Measurements from ENCODE around the gene F2RL2.
A peak's percentile ranks its signal among the peaks of the same experiment; 100 is the strongest.
"Not testable (repeated sequence)": the region's sequence is repeated elsewhere in the genome, so short reads cannot be mapped to it uniquely, and the experiment has no call there.

F2RL2 gene

DNA sequence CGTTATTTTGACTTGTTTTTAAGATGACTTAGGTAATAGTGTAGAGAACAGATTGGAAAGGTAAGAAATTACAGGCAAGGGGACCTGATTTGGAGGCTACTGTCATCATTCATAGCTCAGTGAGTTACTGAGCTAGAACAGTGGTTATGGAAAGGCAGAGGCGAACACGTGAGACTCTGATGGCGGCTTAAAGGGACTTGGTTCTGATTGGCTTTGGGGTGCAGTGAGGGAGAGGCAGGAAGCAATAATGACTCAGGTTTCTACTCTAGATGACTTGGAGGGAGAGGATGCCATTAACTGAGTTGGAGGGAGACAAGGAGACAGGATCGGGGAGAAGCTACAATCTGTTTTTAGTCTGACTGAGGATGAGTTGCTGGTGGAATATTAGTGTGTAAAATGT is 3.0 kb downstream of the F2RL2 start:
- no peaks in the 10 kb centered on the region for H3K9me3 ChIP-seq (ENCODE audit: control insufficient read depth, low read length)
- H3K4me3 ChIP-seq (ENCODE audit: low read length): no peak overlapping the region

DNA sequence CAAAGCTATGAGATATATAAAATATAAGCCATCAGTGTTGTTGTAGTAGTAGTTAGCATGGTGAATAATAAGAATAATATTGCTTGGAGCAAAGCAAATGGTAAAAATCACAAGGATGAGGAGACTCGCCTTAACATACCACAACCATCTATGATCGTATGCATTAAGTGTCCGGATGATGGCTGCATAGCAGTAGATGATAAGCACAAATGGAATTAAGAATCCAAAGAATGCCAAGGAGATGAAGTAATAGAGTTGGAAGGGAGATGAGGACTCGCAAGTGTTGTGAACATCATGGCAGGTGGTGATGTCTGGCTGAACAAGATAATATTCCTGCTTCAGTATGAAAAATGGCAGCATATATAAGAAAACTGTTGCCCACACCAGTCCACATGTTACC is 5.5 kb downstream of the F2RL2 start:
- Histone ChIP-seq H3K36me3 (ENCODE audit: control insufficient read depth, insufficient read depth, low read length, severe bottlenecking) (no peaks in the 10 kb centered on the region), H3K9me3 (ENCODE audit: control insufficient read depth, low read length) (no peaks in the 10 kb centered on the region), H3K9ac (ENCODE audit: low read length) (no peak overlapping the region)

More for the DNA sequence above, 3.0 kb downstream of the F2RL2 start:
- H3K36me3 ChIP-seq (ENCODE audit: control insufficient read depth, insufficient read depth, low read length, severe bottlenecking): no peaks in the 10 kb centered on the region
- DNase-seq (ENCODE audit: low read depth): peak; percentile 16
- no peak overlapping the region for H3K9ac ChIP-seq (ENCODE audit: low read length)
- no peaks in the 10 kb centered on the region for H3K27me3 ChIP-seq (replicated peaks; ENCODE audit: control insufficient read depth, insufficient read depth, low read length)
- peaks cover 4% of the 10 kb centered on the region for H3K4me1 ChIP-seq (ENCODE audit: control insufficient read depth, insufficient read depth, low read length)

DNA sequence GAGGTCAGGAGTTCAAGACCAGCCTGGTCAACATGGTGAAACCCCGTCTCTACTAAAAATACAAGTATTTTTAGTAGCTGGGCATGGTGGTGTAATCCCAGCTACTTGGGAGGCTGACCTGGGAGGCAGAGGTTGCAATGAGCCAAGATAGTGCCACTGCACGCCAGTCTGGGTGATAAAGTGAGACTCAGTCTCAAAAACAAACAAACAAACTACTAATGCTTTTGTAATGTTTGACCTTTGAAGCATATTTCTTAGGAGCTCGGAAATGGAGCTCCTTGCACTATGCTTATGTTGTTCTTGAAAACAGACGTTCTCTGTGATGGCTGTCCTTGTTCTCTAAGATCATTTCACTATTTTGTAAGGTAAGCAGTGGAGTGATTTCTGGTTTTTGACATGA is 6.0 kb downstream of the F2RL2 start:
- no peaks in the 10 kb centered on the region for H3K36me3 ChIP-seq (ENCODE audit: control insufficient read depth, insufficient read depth, low read length, severe bottlenecking)
- H3K4me3 ChIP-seq (ENCODE audit: low read length): no peak overlapping the region
- no peaks in the 10 kb centered on the region for H3K4me1 ChIP-seq (ENCODE audit: control insufficient read depth, insufficient read depth, low read length)
- no peaks in the 10 kb centered on the region for H3K9me3 ChIP-seq (ENCODE audit: control insufficient read depth, low read length)
- DNase-seq (ENCODE audit: low read depth): peak; percentile 14
- H3K27me3 ChIP-seq (replicated peaks; ENCODE audit: control insufficient read depth, insufficient read depth, low read length): no peaks in the 10 kb centered on the region
- no peak overlapping the region for H3K9ac ChIP-seq (ENCODE audit: low read length)

More for the DNA sequence above, 5.5 kb downstream of the F2RL2 start:
- Histone ChIP-seq H3K27me3 (replicated peaks; ENCODE audit: control insufficient read depth, insufficient read depth, low read length) (no peaks in the 10 kb centered on the region), H3K4me3 (ENCODE audit: low read length) (no peak overlapping the region), H3K4me1 (ENCODE audit: control insufficient read depth, insufficient read depth, low read length) (no peaks in the 10 kb centered on the region)
- peak; percentile 58 for DNase-seq (ENCODE audit: low read depth)

DNA sequence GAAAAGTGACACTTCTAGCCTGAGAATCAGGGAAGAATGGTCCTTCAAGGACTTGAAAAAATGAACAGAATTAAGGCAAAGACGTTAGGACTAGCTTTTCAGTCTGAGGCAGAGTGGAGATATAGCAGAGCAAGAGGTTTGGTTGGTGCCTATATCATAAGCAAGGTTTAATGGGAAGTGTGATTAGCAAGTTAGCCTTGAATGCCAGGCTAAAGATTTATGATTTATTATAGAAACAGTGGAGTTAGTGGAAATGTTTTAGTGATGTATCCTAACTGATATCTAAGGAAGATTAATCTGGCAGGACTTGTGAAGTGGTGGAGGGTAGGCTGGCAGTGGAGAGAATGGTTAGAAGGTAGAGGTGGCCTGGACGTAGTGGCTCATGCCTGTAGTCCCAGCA is 7.0 kb downstream of the F2RL2 start:
- DNase-seq (ENCODE audit: low read depth): no peak
- H3K4me3 ChIP-seq (ENCODE audit: low read length): no peak overlapping the region

DNA sequence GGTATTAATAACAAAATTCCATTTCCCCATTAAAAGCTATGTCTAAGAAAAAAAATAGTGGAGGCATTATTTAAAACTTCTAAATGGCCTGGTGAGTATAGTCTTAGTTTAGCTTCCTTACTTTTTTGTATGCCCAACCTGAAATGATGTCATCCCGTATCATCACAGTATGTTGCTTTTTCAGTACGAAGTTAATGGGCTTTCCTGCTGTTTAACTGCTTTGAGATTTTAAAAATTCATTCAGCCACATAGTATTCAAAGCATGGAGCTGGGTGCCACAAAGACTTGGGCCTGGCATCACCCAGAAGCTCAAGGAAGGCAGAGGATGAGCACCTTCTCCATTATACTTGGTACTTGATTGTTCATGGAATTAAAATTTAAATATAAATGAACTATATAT is 7.4 kb downstream of the F2RL2 start:
- Histone ChIP-seq H3K36me3 (ENCODE audit: control insufficient read depth, insufficient read depth, low read length, severe bottlenecking) (no peaks in the 10 kb centered on the region), H3K9ac (ENCODE audit: low read length) (no peak overlapping the region), H3K4me1 (ENCODE audit: control insufficient read depth, insufficient read depth, low read length) (no peaks in the 10 kb centered on the region), H3K9me3 (ENCODE audit: control insufficient read depth, low read length) (no peaks in the 10 kb centered on the region), H3K27me3 (replicated peaks; ENCODE audit: control insufficient read depth, insufficient read depth, low read length) (no peaks in the 10 kb centered on the region), H3K4me3 (ENCODE audit: low read length) (no peak overlapping the region)
- DNase-seq (ENCODE audit: low read depth): no peak

More for the DNA sequence above, 7.0 kb downstream of the F2RL2 start:
- H3K9ac ChIP-seq (ENCODE audit: low read length): no peak overlapping the region
- no peaks in the 10 kb centered on the region for H3K4me1 ChIP-seq (ENCODE audit: control insufficient read depth, insufficient read depth, low read length)
- H3K27me3 ChIP-seq (replicated peaks; ENCODE audit: control insufficient read depth, insufficient read depth, low read length): no peaks in the 10 kb centered on the region
- no peaks in the 10 kb centered on the region for H3K9me3 ChIP-seq (ENCODE audit: control insufficient read depth, low read length)
- no peaks in the 10 kb centered on the region for H3K36me3 ChIP-seq (ENCODE audit: control insufficient read depth, insufficient read depth, low read length, severe bottlenecking)

DNA sequence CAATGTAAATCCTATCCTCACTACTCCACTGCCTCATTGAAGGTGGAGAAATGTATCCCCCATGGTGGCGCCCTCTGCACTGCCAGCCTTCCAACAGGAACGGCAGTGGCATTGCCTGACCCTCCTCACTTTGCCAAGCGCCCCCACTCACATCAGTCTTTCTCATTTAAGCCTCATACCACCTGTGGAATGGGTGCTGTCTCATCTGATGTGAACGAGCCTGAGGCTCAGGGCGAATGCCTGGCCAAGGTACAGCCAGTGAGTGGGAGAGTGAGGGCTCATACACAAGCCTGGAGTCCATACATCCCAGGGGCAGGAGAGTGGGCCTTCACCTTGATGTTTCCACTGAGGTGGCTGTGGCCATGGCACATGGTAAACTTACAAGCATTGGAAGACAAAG is 10.3 kb downstream of the F2RL2 start:
- Histone ChIP-seq H3K4me1 (ENCODE audit: control insufficient read depth, insufficient read depth, low read length) (no peaks in the 10 kb centered on the region), H3K36me3 (ENCODE audit: control insufficient read depth, insufficient read depth, low read length, severe bottlenecking) (no peaks in the 10 kb centered on the region), H3K4me3 (ENCODE audit: low read length) (no peak overlapping the region), H3K9me3 (ENCODE audit: control insufficient read depth, low read length) (no peaks in the 10 kb centered on the region), H3K9ac (ENCODE audit: low read length) (no peak overlapping the region), H3K27me3 (replicated peaks; ENCODE audit: control insufficient read depth, insufficient read depth, low read length) (no peaks in the 10 kb centered on the region)
- no peak for DNase-seq (ENCODE audit: low read depth)

DNA sequence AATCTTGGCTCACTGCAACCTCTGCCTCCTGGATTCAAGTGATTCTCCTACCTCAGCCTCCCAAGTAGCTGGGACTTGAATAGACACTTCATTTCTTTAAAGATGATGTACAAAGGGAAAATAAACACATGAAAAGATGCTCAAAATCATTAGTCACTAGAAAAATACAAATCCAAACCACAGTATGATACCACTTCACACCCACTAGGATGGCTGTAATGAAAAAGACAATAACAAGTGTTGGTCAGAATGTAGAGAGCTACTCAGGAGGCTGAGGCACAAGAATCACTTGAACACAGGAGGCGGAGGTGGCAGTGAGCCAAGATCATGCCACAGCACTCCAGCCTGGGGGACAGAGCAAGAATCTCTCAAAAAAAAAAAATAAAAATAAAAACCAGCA is 13.0 kb downstream of the F2RL2 start:
- no peak overlapping the region for H3K4me3 ChIP-seq (ENCODE audit: low read length)
- no peaks in the 10 kb centered on the region for H3K36me3 ChIP-seq (ENCODE audit: control insufficient read depth, insufficient read depth, low read length, severe bottlenecking)
- H3K9me3 ChIP-seq (ENCODE audit: control insufficient read depth, low read length): no peaks in the 10 kb centered on the region
- H3K4me1 ChIP-seq (ENCODE audit: control insufficient read depth, insufficient read depth, low read length): peaks cover 14% of the 10 kb centered on the region
- no peak overlapping the region for H3K9ac ChIP-seq (ENCODE audit: low read length)
- no peak for DNase-seq (ENCODE audit: low read depth)
- no peaks in the 10 kb centered on the region for H3K27me3 ChIP-seq (replicated peaks; ENCODE audit: control insufficient read depth, insufficient read depth, low read length)

DNA sequence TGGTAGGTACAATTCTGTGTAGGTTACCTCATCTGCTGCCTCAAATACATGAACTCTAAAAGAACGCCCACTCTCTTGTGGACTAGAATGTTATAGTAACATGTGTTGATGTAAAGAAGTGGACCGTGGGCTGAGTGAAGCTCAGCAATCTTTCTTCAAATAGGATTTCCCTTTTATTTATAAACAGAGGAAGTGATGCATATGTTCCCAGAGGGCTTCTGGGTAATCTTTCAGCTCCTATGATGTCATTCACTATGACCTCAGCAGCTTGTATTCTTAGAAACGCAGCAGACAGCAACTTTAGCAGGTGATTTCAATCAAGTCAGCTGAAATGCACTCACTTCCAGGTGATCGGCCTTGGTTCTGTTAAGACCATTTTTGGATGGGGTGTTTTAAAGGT is 14.4 kb downstream of the F2RL2 start:
- Histone ChIP-seq H3K36me3 (ENCODE audit: control insufficient read depth, insufficient read depth, low read length, severe bottlenecking) (no peaks in the 10 kb centered on the region), H3K27me3 (replicated peaks; ENCODE audit: control insufficient read depth, insufficient read depth, low read length) (no peaks in the 10 kb centered on the region), H3K9me3 (ENCODE audit: control insufficient read depth, low read length) (no peaks in the 10 kb centered on the region), H3K4me3 (ENCODE audit: low read length) (no peak overlapping the region), H3K9ac (ENCODE audit: low read length) (no peak overlapping the region), H3K4me1 (ENCODE audit: control insufficient read depth, insufficient read depth, low read length) (peaks cover 22% of the 10 kb centered on the region)
- DNase-seq (ENCODE audit: low read depth): peak; percentile 31

DNA sequence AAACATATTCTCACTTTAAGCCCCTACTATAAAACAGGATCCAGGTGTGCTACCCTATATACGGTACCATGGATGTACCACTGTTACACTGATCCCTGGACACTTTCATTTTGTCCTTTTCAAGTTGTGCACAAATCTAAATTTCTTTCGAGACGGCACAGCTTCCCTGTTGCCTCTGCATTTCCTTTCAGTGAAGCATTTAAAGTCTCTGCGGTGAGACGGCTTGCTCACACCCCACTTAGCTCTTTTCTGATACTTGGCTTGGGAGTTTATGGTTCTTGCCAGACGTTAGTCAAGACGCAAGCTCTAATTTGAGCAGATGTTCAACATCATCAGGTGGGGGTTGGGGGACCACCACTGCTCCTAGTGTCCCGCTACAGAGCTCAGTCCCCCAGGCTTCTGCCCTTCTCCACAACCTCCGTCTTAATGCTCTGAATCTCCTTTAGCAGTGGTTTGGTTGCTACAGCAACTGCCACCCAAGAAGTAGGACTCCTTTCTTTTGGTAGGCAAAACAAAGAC is 15.8 kb downstream of the F2RL2 start:
- Histone ChIP-seq H3K36me3 (ENCODE audit: control insufficient read depth, insufficient read depth, low read length, severe bottlenecking) (no peaks in the 10 kb centered on the region), H3K4me3 (ENCODE audit: low read length) (peak overlapping the region; percentile 35), H3K9me3 (ENCODE audit: control insufficient read depth, low read length) (no peaks in the 10 kb centered on the region), H3K9ac (ENCODE audit: low read length) (no peak overlapping the region), H3K27me3 (replicated peaks; ENCODE audit: control insufficient read depth, insufficient read depth, low read length) (no peaks in the 10 kb centered on the region), H3K4me1 (ENCODE audit: control insufficient read depth, insufficient read depth, low read length) (peaks cover 22% of the 10 kb centered on the region)
- peak; percentile 53 for DNase-seq (ENCODE audit: low read depth)

DNA sequence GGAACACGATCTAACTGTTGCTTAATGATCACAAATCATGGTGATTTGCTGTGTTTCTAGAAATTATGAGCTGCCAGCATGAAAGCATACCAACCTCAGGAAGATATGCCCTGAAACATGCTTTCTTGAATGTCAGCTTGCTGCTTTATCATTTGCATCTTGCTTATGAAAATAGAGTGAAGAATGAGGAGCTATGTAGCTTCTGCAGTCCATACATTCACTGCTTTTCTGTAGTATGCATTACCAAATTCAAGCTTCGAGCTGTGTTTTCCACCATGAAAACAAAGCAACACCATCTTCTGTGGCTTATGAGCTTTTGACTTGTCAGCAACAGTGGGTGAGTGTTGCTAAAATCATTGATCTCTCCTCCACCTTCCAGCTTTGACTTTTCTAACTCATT is 16.5 kb downstream of the F2RL2 start:
- H3K9ac ChIP-seq (ENCODE audit: low read length): no peak overlapping the region
- DNase-seq (ENCODE audit: low read depth): peak; percentile 24
- no peaks in the 10 kb centered on the region for H3K36me3 ChIP-seq (ENCODE audit: control insufficient read depth, insufficient read depth, low read length, severe bottlenecking)
- peaks cover 22% of the 10 kb centered on the region for H3K4me1 ChIP-seq (ENCODE audit: control insufficient read depth, insufficient read depth, low read length)
- H3K9me3 ChIP-seq (ENCODE audit: control insufficient read depth, low read length): no peaks in the 10 kb centered on the region
- peak overlapping the region; percentile 35 for H3K4me3 ChIP-seq (ENCODE audit: low read length)
- H3K27me3 ChIP-seq (replicated peaks; ENCODE audit: control insufficient read depth, insufficient read depth, low read length): no peaks in the 10 kb centered on the region

DNA sequence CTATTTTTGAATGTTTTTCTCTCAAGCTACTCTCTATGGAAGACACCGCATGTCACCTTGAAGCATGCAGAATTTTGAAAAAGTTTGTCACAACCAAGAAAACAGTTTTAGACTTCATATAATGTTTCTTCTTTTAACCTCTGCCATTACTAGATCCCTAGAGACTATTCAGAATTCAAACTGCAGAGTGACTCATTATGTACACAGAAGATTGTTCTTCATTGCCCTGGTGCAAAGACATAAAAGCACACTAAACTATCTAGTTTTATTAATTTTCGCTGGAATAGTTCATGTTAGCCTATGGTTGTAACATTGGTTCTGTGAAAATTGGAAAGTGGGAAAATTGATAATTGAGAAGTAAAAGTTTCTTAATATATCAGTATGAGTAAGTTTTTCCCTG is 18.4 kb downstream of the F2RL2 start:
- no peak overlapping the region for H3K9ac ChIP-seq (ENCODE audit: low read length)
- no peaks in the 10 kb centered on the region for H3K27me3 ChIP-seq (replicated peaks; ENCODE audit: control insufficient read depth, insufficient read depth, low read length)
- H3K36me3 ChIP-seq (ENCODE audit: control insufficient read depth, insufficient read depth, low read length, severe bottlenecking): no peaks in the 10 kb centered on the region
- H3K4me3 ChIP-seq (ENCODE audit: low read length): no peak overlapping the region
- H3K9me3 ChIP-seq (ENCODE audit: control insufficient read depth, low read length): no peaks in the 10 kb centered on the region
- DNase-seq (ENCODE audit: low read depth): peak; percentile 64
- peaks cover 22% of the 10 kb centered on the region for H3K4me1 ChIP-seq (ENCODE audit: control insufficient read depth, insufficient read depth, low read length)

DNA sequence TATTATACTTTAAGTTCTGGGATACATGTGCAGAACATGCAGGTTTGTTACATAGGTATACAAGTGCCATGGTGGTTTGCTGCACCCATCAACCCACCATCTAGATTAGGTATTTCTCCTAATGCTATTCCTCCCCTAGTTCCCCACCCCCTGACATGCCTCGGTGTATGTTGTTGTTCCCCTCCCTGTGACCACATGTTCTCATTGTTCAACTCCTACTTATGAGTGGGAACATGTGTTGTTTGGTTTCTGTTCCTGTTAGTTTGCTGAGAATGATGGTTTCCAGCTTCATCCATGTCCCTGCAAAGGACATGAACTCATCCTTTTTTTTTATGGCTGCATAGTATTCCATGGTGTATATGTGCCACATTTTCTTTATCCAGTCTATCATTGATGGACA is 19.2 kb downstream of the F2RL2 start:
- peaks cover 22% of the 10 kb centered on the region for H3K4me1 ChIP-seq (ENCODE audit: control insufficient read depth, insufficient read depth, low read length)
- H3K9me3 ChIP-seq (ENCODE audit: control insufficient read depth, low read length); H3K27me3 ChIP-seq (replicated peaks; ENCODE audit: control insufficient read depth, insufficient read depth, low read length); DNase-seq (ENCODE audit: low read depth); H3K36me3 ChIP-seq (ENCODE audit: control insufficient read depth, insufficient read depth, low read length, severe bottlenecking); H3K4me3 ChIP-seq (ENCODE audit: low read length); H3K9ac ChIP-seq (ENCODE audit: low read length): not testable (repeated sequence)
